HEK293 (cell line): Measurements from ENCODE around the gene VKORC1.
A peak's percentile ranks its signal among the peaks of the same experiment; 100 is the strongest.

Experiments
- CTCF ChIA-PET: fragments of 350-600 bp; formaldehyde crosslinking; extraction: SDS; loops from one replicate; lab custom pipeline; 2021; ENCODE audit warnings: antibody characterized with exemption; lab: Yijun Ruan, JAX
- POLR2A ChIA-PET: fragments of 300-600 bp; formaldehyde crosslinking; extraction: SDS; loops from one replicate; lab custom pipeline; 2020; ENCODE audit warnings: antibody characterized with exemption, inconsistent platforms; lab: Yijun Ruan, JAX
- H3K27ac ChIP-seq: fragments of 200-500 bp; sonication (Bioruptor generic); 2 replicates; pipeline ENCODE4 v1.5.1; 2014; ENCODE audit warnings: low read depth, low read length, control low read depth, inconsistent platforms; ENCODE audit errors: extremely low read depth
- H3K36me3 ChIP-seq, 2 experiments: fragments of 200-500 bp in 1 of 2; sonication (Bioruptor generic) in 1 of 2; 1 replicate in 1 of 2; 2 replicates in 1 of 2; pipeline ENCODE4 v1.5.1; 2014 to 2017; ENCODE audit warnings: inconsistent platforms in 2 of 2, low read length in 2 of 2; ENCODE audit not compliant: control insufficient read depth in 2 of 2, insufficient read depth in 1 of 2
- H3K4me1 ChIP-seq: fragments of 200-500 bp; sonication (Bioruptor generic); 2 replicates; pipeline ENCODE4 v1.5.1; 2014; ENCODE audit warnings: mild to moderate bottlenecking, low read length, inconsistent platforms; ENCODE audit not compliant: control insufficient read depth, insufficient read depth
- H3K4me3 ChIP-seq: 2 replicates; pipeline ENCODE4 v1.5.1; 2011; ENCODE audit warnings: low read depth, mild to moderate bottlenecking, control low read depth, low read length, moderate library complexity
- H3K9me3 ChIP-seq: fragments of 200-500 bp; sonication (Bioruptor generic); 2 replicates; pipeline ENCODE4 v1.5.1; 2014; ENCODE audit warnings: low read depth, low read length, inconsistent platforms; ENCODE audit not compliant: control insufficient read depth, insufficient read depth
- GLIS1 ChIP-seq: fragments of 450-650 bp; formaldehyde crosslinking; IDR thresholded peaks from 2 replicates; pipeline ENCODE4 v1.5.1; 2016; ENCODE audit warnings: missing biosample characterization, missing genetic modification characterization
- KLF8 ChIP-seq: fragments of 450-650 bp; formaldehyde crosslinking; IDR thresholded peaks from 2 replicates; pipeline ENCODE4 v1.5.1; 2016; ENCODE audit warnings: missing biosample characterization, missing genetic modification characterization
- MZF1 ChIP-seq: fragments of 450-650 bp; formaldehyde crosslinking; IDR thresholded peaks from 2 replicates; pipeline ENCODE4 v1.5.1; 2017; ENCODE audit warnings: missing biosample characterization, missing genetic modification characterization, borderline replicate concordance
- OSR2 ChIP-seq: fragments of 450-650 bp; formaldehyde crosslinking; IDR thresholded peaks from 2 replicates; pipeline ENCODE4 v1.5.1; 2016; ENCODE audit warnings: missing biosample characterization, missing genetic modification characterization
- PATZ1 ChIP-seq: fragments of 450-650 bp; formaldehyde crosslinking; IDR thresholded peaks from 2 replicates; pipeline ENCODE4 v1.5.1; 2016; ENCODE audit warnings: missing biosample characterization, missing genetic modification characterization
- REPIN1 ChIP-seq: fragments of 450-650 bp; formaldehyde crosslinking; IDR thresholded peaks from 2 replicates; pipeline ENCODE4 v1.5.1; 2017; ENCODE audit warnings: missing biosample characterization, missing genetic modification characterization, low read depth
- SP7 ChIP-seq: fragments of 450-650 bp; formaldehyde crosslinking; IDR thresholded peaks from 2 replicates; pipeline ENCODE4 v1.5.1; 2016; ENCODE audit warnings: missing biosample characterization, missing genetic modification characterization
- ZBTB48 ChIP-seq: fragments of 450-650 bp; formaldehyde crosslinking; IDR thresholded peaks from 2 replicates; pipeline ENCODE4 v1.5.1; 2016; ENCODE audit warnings: missing biosample characterization, missing genetic modification characterization
- ZIC2 ChIP-seq: fragments of 450-650 bp; formaldehyde crosslinking; IDR thresholded peaks from 2 replicates; pipeline ENCODE4 v1.5.1; 2016; ENCODE audit warnings: missing biosample characterization, missing genetic modification characterization
- ZNF10 ChIP-seq: fragments of 450-650 bp; formaldehyde crosslinking; IDR thresholded peaks from 2 replicates; pipeline ENCODE4 v1.5.1; 2017; ENCODE audit warnings: missing biosample characterization, missing genetic modification characterization
- ZNF132 ChIP-seq: fragments of 450-650 bp; formaldehyde crosslinking; IDR thresholded peaks from 2 replicates; pipeline ENCODE4 v1.5.1; 2017; ENCODE audit warnings: missing biosample characterization, missing genetic modification characterization, borderline replicate concordance
- ZNF140 ChIP-seq: fragments of 450-650 bp; formaldehyde crosslinking; IDR thresholded peaks from 2 replicates; pipeline ENCODE4 v1.5.1; 2016; ENCODE audit warnings: missing biosample characterization, missing genetic modification characterization
- ZNF211 ChIP-seq: fragments of 450-650 bp; formaldehyde crosslinking; IDR thresholded peaks from 2 replicates; pipeline ENCODE4 v1.5.1; 2016; ENCODE audit warnings: low read depth, missing biosample characterization, missing genetic modification characterization
- ZNF335 ChIP-seq: fragments of 450-650 bp; formaldehyde crosslinking; conservative IDR thresholded peaks from 2 replicates; pipeline ENCODE4 v1.5.1; 2016; ENCODE audit warnings: missing biosample characterization, missing genetic modification characterization
- ZNF341 ChIP-seq: fragments of 450-650 bp; formaldehyde crosslinking; IDR thresholded peaks from 2 replicates; pipeline ENCODE4; 2016; ENCODE audit warnings: low read depth, missing biosample characterization, missing genetic modification characterization
- ZNF394 ChIP-seq: fragments of 450-650 bp; formaldehyde crosslinking; IDR thresholded peaks from 2 replicates; pipeline ENCODE4 v1.5.1; 2016; ENCODE audit warnings: missing biosample characterization, missing genetic modification characterization, mild to moderate bottlenecking, moderate library complexity, borderline replicate concordance
- ZNF404 ChIP-seq: fragments of 450-650 bp; formaldehyde crosslinking; IDR thresholded peaks from 2 replicates; pipeline ENCODE4 v1.5.1; 2017; ENCODE audit warnings: missing biosample characterization, missing genetic modification characterization
- ZNF416 ChIP-seq: fragments of 450-650 bp; formaldehyde crosslinking; IDR thresholded peaks from 2 replicates; pipeline ENCODE4 v1.5.1; 2016; ENCODE audit warnings: missing biosample characterization, missing genetic modification characterization
- ZNF488 ChIP-seq: fragments of 450-650 bp; formaldehyde crosslinking; IDR thresholded peaks from 2 replicates; pipeline ENCODE4 v1.5.1; 2016; ENCODE audit warnings: missing biosample characterization, missing genetic modification characterization
- ZNF623 ChIP-seq: fragments of 450-650 bp; formaldehyde crosslinking; IDR thresholded peaks from 2 replicates; pipeline ENCODE4 v1.5.1; 2016; ENCODE audit warnings: missing biosample characterization, missing genetic modification characterization
- ZNF777 ChIP-seq: fragments of 450-650 bp; formaldehyde crosslinking; IDR thresholded peaks from 2 replicates; pipeline ENCODE4 v1.5.1; 2017; ENCODE audit warnings: missing biosample characterization, missing genetic modification characterization, borderline replicate concordance
- TF ChIP-seq, protein P1 (sequence below): fragments of 450-650 bp; formaldehyde crosslinking; IDR thresholded peaks from 2 replicates; pipeline ENCODE4 v1.5.1; 2016; ENCODE audit warnings: missing biosample characterization, missing genetic modification characterization

The VKORC1 gene

DNA sequence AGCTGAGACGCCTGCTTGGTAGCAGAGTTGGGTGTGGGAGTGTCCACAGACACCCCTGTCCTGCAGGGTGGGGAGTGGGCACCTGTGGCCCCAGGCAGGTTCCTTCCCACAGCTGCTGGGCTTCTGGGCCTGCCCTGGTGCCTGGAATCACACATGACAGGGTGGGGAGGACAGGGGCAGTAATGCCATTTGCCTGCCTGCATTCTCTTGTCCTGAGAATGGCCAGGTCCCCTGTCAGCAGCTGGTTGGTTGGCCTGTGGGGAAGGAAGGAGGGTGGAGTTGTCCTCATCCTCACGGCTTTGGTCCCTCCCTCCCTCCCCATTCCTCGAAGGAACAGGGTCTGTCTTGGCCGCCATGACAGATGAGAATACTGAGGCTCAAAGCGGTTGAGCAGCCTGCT, 11.0 kb downstream of the VKORC1 start (continued):
- TF ChIP-seq, protein P1, sequence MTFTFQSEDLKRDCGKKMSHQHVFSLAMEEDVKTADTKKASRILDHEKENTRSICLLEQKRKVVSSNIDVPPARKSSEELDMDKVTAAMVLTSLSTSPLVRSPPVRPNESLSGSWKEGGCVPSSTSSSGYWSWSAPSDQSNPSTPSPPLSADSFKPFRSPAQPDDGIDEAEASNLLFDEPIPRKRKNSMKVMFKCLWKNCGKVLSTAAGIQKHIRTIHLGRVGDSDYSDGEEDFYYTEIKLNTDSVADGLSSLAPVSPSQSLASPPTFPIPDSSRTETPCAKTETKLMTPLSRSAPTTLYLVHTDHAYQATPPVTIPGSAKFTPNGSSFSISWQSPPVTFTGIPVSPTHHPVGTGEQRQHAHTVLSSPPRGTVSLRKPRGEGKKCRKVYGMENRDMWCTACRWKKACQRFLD (tag by site-specific recombination): no peak

GRCh38 chr16:31083081-31083480, 11.5 kb downstream of the VKORC1 start:
- Histone ChIP-seq H3K36me3 (peaks cover 0 to 65% of the 10 kb centered on the region in 2 experiments; a peak in 1 of 3 replicates), H3K9me3 (no peaks in the 10 kb centered on the region), H3K27ac (no peak overlapping the region), H3K4me3 (no peak overlapping the region), H3K4me1 (no peaks in the 10 kb centered on the region)
- POLR2A ChIA-PET: interaction anchor here (0.9 to 1.2 kb wide), 2 partner anchors 9 to 34 kb away, joined by 3 read pairs; partner anchors contain the start of genes KAT8, ZNF646 and ZNF668
- CTCF ChIA-PET: interaction anchor here (0.7 kb wide), 1 partner anchor 12 kb away, joined by 4 read pairs; no protein-coding TSS in a partner anchor
- TF ChIP-seq MZF1 (tag by site-specific recombination) (no peak), ZNF416 (tag by site-specific recombination) (no peak), ZNF335 (no peak; the same call in 1 of the 2 replicates), ZNF211 (tag by site-specific recombination) (no peak), ZNF341 (tag by site-specific recombination) (peak; percentile 76), ZNF394 (tag by site-specific recombination) (peak; percentile 49; the same call in 1 of the 2 replicates)

- CTCF ChIA-PET: interaction anchor here (0.7 kb wide), 1 partner anchor 11 kb away, joined by 4 read pairs; no protein-coding TSS in a partner anchor
- Histone ChIP-seq H3K27ac (no peak overlapping the region), H3K4me3 (no peak overlapping the region), H3K36me3 (peaks cover 0 to 71% of the 10 kb centered on the region in 2 experiments; a peak in 1 of 3 replicates), H3K9me3 (no peaks in the 10 kb centered on the region)
- POLR2A ChIA-PET: no interaction called here
- TF ChIP-seq GLIS1 (tag by site-specific recombination): peak; percentile 20; the same call in 1 of the 2 replicates
- TF ChIP-seq KLF8 (tag by site-specific recombination): no peak
- no peak for TF ChIP-seq ZNF10 (tag by site-specific recombination)
- TF ChIP-seq SP7: 0 out of 2 replicates have a peak, but pooled peaks have one; percentile 2
- no peak for TF ChIP-seq REPIN1
- no peak for TF ChIP-seq ZNF404
- TF ChIP-seq ZIC2 (tag by site-specific recombination): peak; percentile 84
- TF ChIP-seq, all 188 proteins: peak for 3
- H3K4me1 ChIP-seq: no peaks in the 10 kb centered on the region
Measured at GRCh38 chr16:31082368-31083045, 12.1 kb downstream of the VKORC1 start.

DNA sequence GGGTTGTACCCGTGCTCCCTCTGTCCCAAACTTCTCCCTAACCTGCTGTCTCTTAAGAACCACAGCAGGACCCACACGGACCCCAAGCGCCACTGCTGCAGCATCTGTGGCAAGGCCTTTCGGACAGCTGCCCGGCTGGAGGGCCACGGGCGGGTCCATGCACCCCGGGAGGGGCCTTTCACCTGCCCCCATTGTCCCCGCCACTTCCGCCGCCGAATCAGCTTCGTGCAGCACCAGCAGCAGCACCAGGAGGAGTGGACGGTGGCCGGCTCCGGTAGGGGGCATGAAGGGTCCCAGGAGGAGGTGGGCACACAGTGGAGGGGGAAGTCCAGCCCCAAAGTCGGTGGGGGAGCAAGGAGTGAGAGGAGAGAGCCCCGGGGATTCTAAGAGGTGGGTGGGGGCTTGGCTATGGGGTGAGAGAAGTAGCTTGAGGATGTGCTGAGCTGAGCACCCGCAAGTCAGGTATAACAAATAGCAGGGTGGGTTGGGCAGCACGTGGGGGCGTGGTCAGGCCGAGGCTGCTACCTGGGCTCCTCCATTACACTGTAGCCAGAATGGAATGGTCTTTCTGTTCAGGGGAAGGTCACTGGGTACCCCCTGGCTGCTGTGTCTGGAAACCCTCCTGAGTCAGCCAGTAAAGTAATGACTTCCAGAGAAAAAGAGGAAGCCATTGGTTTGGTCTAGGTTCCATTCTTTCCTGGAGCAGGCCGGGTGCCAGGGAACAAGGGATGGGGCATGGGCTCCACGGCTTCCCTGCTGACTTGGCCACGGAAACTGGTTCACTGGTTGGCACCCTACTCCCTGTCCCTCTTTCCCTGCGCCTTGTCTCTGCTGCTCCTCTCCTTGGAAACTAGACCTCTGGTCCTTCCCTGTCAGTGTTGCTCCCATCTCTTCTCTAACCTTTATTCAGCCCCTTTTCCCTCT, 12.9 kb downstream of the VKORC1 start:
- ChIA-PET POLR2A (no interaction called here), CTCF (no interaction called here)
- H3K4me3 ChIP-seq: no peak overlapping the region
- H3K36me3 ChIP-seq: peaks cover 0 to 75% of the 10 kb centered on the region in 2 experiments; a peak in 1 of 3 replicates
- no peaks in the 10 kb centered on the region for H3K4me1 ChIP-seq
- no peaks in the 10 kb centered on the region for H3K9me3 ChIP-seq
- H3K27ac ChIP-seq: no peak overlapping the region
- TF ChIP-seq OSR2 (tag by site-specific recombination) (no peak), ZNF140 (tag by site-specific recombination) (no peak), ZNF132 (tag by site-specific recombination) (no peak), ZBTB48 (tag by site-specific recombination) (no peak), PATZ1 (peak; percentile 15; the same call in 1 of the 2 replicates), ZNF623 (tag by site-specific recombination) (no peak), ZNF777 (tag by site-specific recombination) (no peak), ZNF488 (tag by site-specific recombination) (no peak)
